Activated T-helper 2 cell treated with anti-CD3 and anti-CD28 coated beads, Interferon-gamma antibody, Interleukin-2, Interleukin-4, amounts not matched to agents 10 μg/mL and 5 μg/mL and 100 μg/mL, durations not matched to agents 14 hours and 24 hours and 36 hours (primary cell): Measurements from ENCODE around the gene NTM. TPM values are rescaled to one million over a fixed set of nuclear protein-coding genes. Genes with fewer than 3 reads are reported as not detected.

Experiments
- DNase-seq: peaks from one replicate; pipeline ENCODE4 v3.0.0; 2021; ENCODE audit warnings: low spot score
- H3K27ac Mint-ChIP-seq: one replicate; pipeline ENCODE4 v1.8.0; 2021; ENCODE audit warnings: mixed read lengths
- H3K27me3 Mint-ChIP-seq: one replicate; pipeline ENCODE4 v1.8.0; 2021; ENCODE audit warnings: low read depth, mixed read lengths
- H3K36me3 Mint-ChIP-seq: one replicate; pipeline ENCODE4 v1.8.0; 2021; ENCODE audit warnings: low read depth, mixed read lengths
- H3K4me1 Mint-ChIP-seq: one replicate; pipeline ENCODE4 v1.8.0; 2021; ENCODE audit warnings: low read depth, mixed read lengths
- H3K4me3 Mint-ChIP-seq: one replicate; pipeline ENCODE4 v1.8.0; 2021; ENCODE audit warnings: low read depth, mild to moderate bottlenecking, moderate library complexity, mixed read lengths
- H3K9me3 Mint-ChIP-seq: one replicate; pipeline ENCODE4 v1.8.0; 2021; ENCODE audit warnings: mixed read lengths
- intact Hi-C: fragments of 100-400 bp; cut with micrococcal nuclease; formaldehyde crosslinking; loops from one replicate; pipeline ENCODE4 v1.15.1; 2023
- total RNA-seq: library from RNA; stranded (reverse); gene quantifications from 2 replicates; pipeline ENCODE4 v1.2.3, GENCODE V29; 2022

Gene NTM
- total RNA-seq, 1 donor from 2014 or later = not detected

GRCh38 chr11:131540676-131541075, 170.3 kb downstream of the NTM start:
- DNase-seq = no peak
- intact Hi-C loops = no loop called here
- H3K9me3 Mint-ChIP-seq = no peaks in the 10 kb centered on the region
- no peaks in the 10 kb centered on the region for H3K36me3 Mint-ChIP-seq
- H3K4me3 Mint-ChIP-seq = no peak overlapping the region
- no peaks in the 10 kb centered on the region for H3K4me1 Mint-ChIP-seq
- H3K27me3 Mint-ChIP-seq = no peaks in the 10 kb centered on the region
- H3K27ac Mint-ChIP-seq = no peak overlapping the region

DNA sequence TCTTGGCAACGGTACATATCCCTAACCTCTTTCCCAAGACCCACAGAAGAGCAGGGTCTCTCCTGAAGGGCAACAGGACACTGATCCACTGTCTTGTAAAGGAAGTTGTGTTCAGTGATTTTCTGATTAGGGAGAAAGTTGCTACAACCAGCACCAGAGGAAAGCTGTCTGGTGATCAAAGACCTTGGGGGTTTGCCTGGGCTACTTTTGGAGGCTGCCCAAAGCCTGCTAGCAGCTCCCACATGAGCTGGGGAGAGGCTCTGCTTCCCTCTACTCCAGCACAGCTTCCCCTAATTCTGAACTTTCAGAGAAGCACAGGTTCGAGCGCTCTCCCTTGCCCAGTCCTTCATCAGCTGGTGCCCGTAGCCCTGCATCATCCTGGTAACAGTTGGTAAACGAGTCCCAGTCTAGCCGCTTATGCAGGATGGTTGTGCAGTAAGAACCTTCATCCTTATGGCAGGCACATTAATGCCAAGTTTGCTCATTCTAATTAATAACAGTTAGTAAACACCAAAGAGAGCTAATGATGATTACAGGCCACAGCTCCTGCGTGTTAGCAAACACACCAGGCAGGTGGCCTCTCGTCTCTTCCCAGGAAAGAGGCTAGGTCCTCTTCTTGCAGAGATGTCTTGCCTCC, 173.1 kb downstream of the NTM start:
- Mint-ChIP-seq H3K36me3 (no peaks in the 10 kb centered on the region), H3K4me3 (no peak overlapping the region), H3K9me3 (no peaks in the 10 kb centered on the region), H3K27me3 (no peaks in the 10 kb centered on the region), H3K27ac (no peak overlapping the region), H3K4me1 (no peaks in the 10 kb centered on the region)
- DNase-seq = no peak
- intact Hi-C loops = no loop called here

DNA sequence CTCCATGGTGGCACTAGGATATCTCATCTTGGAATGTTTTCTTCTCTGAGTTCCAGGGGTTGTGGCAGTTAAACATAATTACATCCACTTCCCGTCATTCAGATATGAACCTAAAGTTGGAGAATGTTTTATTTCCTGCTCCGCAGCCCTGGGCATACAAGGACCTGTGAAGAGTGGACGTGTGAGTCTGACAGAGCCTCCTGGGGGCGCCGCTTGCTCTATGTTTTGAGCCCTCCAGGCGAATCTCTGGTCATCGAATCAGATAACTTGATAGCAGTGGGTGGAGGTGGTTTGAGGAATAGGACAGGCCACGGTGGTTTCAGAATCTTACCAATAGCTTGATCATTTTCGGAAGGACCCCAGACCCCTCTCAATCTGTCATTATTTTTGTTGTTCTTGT, 174.2 kb downstream of the NTM start:
- H3K9me3 Mint-ChIP-seq = no peaks in the 10 kb centered on the region

GRCh38 chr11:131546218-131546895, 175.9 kb downstream of the NTM start:
- Mint-ChIP-seq H3K4me3 (no peak overlapping the region), H3K27ac (no peak overlapping the region), H3K9me3 (no peaks in the 10 kb centered on the region), H3K4me1 (no peaks in the 10 kb centered on the region), H3K27me3 (no peaks in the 10 kb centered on the region), H3K36me3 (no peaks in the 10 kb centered on the region)
- no peak for DNase-seq
- intact Hi-C loops = no loop called here

More for the DNA sequence above, 174.2 kb downstream of the NTM start:
- intact Hi-C loops = no loop called here
- no peaks in the 10 kb centered on the region for H3K27me3 Mint-ChIP-seq
- no peaks in the 10 kb centered on the region for H3K36me3 Mint-ChIP-seq
- no peak for DNase-seq
- no peaks in the 10 kb centered on the region for H3K4me1 Mint-ChIP-seq
- no peak overlapping the region for H3K4me3 Mint-ChIP-seq
- H3K27ac Mint-ChIP-seq = no peak overlapping the region

DNA sequence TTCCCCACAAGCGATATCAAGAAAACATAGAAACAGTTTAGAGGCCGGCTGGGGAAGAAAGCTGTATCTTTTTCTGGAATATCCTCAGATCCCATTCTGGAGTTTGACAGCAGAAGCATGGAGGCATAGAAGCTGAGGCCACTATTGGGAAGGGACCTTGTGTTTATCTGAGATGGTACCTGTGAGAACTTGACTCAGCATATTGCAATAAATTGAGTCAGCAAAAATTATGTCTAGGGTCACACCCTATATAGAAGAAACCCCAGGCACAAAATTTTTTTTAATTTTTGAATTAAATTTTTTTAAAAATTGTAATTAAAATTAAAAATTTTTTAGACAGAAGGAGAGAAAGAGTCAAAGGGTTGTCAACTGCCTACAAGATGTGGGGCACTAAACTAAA, 178.7 kb downstream of the NTM start:
- H3K36me3 Mint-ChIP-seq = no peaks in the 10 kb centered on the region
- no peak overlapping the region for H3K4me3 Mint-ChIP-seq
- H3K27ac Mint-ChIP-seq = no peak overlapping the region
- no peaks in the 10 kb centered on the region for H3K9me3 Mint-ChIP-seq
- H3K4me1 Mint-ChIP-seq = no peaks in the 10 kb centered on the region
- intact Hi-C loops = no loop called here
- no peak for DNase-seq
- no peaks in the 10 kb centered on the region for H3K27me3 Mint-ChIP-seq

- no peaks in the 10 kb centered on the region for H3K4me1 Mint-ChIP-seq
- H3K27ac Mint-ChIP-seq = no peak overlapping the region
- intact Hi-C loops = no loop called here
- H3K4me3 Mint-ChIP-seq = no peak overlapping the region
- H3K27me3 Mint-ChIP-seq = no peaks in the 10 kb centered on the region
- H3K9me3 Mint-ChIP-seq = no peaks in the 10 kb centered on the region
- H3K36me3 Mint-ChIP-seq = no peaks in the 10 kb centered on the region
- no peak for DNase-seq
Observed at GRCh38 chr11:131549770-131550169, 179.4 kb downstream of the NTM start.

GRCh38 chr11:131560287-131560686, 189.9 kb downstream of the NTM start:
- no peaks in the 10 kb centered on the region for H3K27me3 Mint-ChIP-seq
- H3K4me3 Mint-ChIP-seq = no peak overlapping the region
- H3K36me3 Mint-ChIP-seq = no peaks in the 10 kb centered on the region
- no peaks in the 10 kb centered on the region for H3K4me1 Mint-ChIP-seq
- DNase-seq = no peak
- intact Hi-C loops = no loop called here
- no peak overlapping the region for H3K27ac Mint-ChIP-seq
- H3K9me3 Mint-ChIP-seq = no peaks in the 10 kb centered on the region

DNA sequence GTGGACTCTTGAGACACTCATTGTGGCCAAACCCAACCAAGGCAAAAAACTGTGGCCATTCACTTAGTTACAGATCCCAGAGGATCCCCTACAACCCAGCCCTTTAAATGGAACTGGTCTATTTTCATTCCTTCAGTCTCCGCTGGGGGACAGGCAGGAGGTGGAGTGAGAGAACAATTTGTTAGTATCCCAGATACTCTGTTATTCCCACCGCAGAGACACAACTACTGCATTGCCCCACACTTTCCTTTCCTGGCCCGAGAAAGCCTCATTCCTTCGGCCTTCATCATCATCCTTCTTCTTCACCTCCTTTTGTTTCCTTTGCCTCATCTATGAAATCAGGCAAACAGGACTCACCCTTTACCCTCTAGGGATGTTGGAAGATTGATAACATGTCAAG, 191.1 kb downstream of the NTM start:
- H3K27me3 Mint-ChIP-seq = no peaks in the 10 kb centered on the region
- H3K4me3 Mint-ChIP-seq = no peak overlapping the region
- H3K4me1 Mint-ChIP-seq = no peaks in the 10 kb centered on the region
- H3K27ac Mint-ChIP-seq = no peak overlapping the region
- DNase-seq = no peak
- no peaks in the 10 kb centered on the region for H3K9me3 Mint-ChIP-seq
- intact Hi-C loops = no loop called here
- no peaks in the 10 kb centered on the region for H3K36me3 Mint-ChIP-seq

GRCh38 chr11:131561972-131562371, 191.6 kb downstream of the NTM start:
- intact Hi-C loops = no loop called here
- Mint-ChIP-seq H3K36me3 (no peaks in the 10 kb centered on the region), H3K4me1 (no peaks in the 10 kb centered on the region), H3K4me3 (no peak overlapping the region), H3K27ac (no peak overlapping the region), H3K9me3 (no peaks in the 10 kb centered on the region), H3K27me3 (no peaks in the 10 kb centered on the region)
- no peak for DNase-seq

GRCh38 chr11:131568318-131568717, 197.9 kb downstream of the NTM start:
- Mint-ChIP-seq H3K4me3 (no peak overlapping the region), H3K27me3 (no peaks in the 10 kb centered on the region), H3K9me3 (no peaks in the 10 kb centered on the region), H3K4me1 (no peaks in the 10 kb centered on the region), H3K36me3 (no peaks in the 10 kb centered on the region), H3K27ac (no peak overlapping the region)
- no peak for DNase-seq
- intact Hi-C loops = no loop called here

GRCh38 chr11:131571571-131571970, 201.2 kb downstream of the NTM start:
- no peak overlapping the region for H3K27ac Mint-ChIP-seq
- intact Hi-C loops = no loop called here
- no peaks in the 10 kb centered on the region for H3K36me3 Mint-ChIP-seq
- H3K4me1 Mint-ChIP-seq = no peaks in the 10 kb centered on the region
- no peak overlapping the region for H3K4me3 Mint-ChIP-seq
- no peak for DNase-seq
- no peaks in the 10 kb centered on the region for H3K27me3 Mint-ChIP-seq
- no peaks in the 10 kb centered on the region for H3K9me3 Mint-ChIP-seq

GRCh38 chr11:131572423-131572822, 202.0 kb downstream of the NTM start:
- H3K27me3 Mint-ChIP-seq = no peaks in the 10 kb centered on the region

GRCh38 chr11:131579932-131580387, 209.5 kb downstream of the NTM start:
- no peak for DNase-seq
- Mint-ChIP-seq H3K9me3 (no peaks in the 10 kb centered on the region), H3K4me3 (no peak overlapping the region), H3K4me1 (no peaks in the 10 kb centered on the region), H3K36me3 (no peaks in the 10 kb centered on the region), H3K27ac (no peak overlapping the region), H3K27me3 (no peaks in the 10 kb centered on the region)
- intact Hi-C loops = loop anchor here (2.0 kb wide), 1 partner anchor 95 kb away; no protein-coding TSS in a partner anchor

More at GRCh38 chr11:131572423-131572822, 202.0 kb downstream of the NTM start:
- Mint-ChIP-seq H3K27ac (no peak overlapping the region), H3K4me3 (no peak overlapping the region), H3K9me3 (no peaks in the 10 kb centered on the region), H3K4me1 (no peaks in the 10 kb centered on the region), H3K36me3 (no peaks in the 10 kb centered on the region)
- intact Hi-C loops = no loop called here
- no peak for DNase-seq
